NCI-H510A (cell line): ENCODE measurements around the gene NOTCH4.
A peak's percentile ranks its signal among the peaks of the same experiment; 100 is the strongest.

Source experiments
- DNase-seq: peaks from one replicate; lab custom pipeline; 2025; lab: John Stamatoyannopoulos, UW

The NOTCH4 gene

GRCh38 chr6:32163559-32164258 is 60.2 kb downstream of the NOTCH4 start:
- no peak for DNase-seq

GRCh38 chr6:32158052-32158451 is 65.8 kb downstream of the NOTCH4 start:
- no peak for DNase-seq

GRCh38 chr6:32156891-32157290 is 67.0 kb downstream of the NOTCH4 start:
- no peak for DNase-seq

DNA sequence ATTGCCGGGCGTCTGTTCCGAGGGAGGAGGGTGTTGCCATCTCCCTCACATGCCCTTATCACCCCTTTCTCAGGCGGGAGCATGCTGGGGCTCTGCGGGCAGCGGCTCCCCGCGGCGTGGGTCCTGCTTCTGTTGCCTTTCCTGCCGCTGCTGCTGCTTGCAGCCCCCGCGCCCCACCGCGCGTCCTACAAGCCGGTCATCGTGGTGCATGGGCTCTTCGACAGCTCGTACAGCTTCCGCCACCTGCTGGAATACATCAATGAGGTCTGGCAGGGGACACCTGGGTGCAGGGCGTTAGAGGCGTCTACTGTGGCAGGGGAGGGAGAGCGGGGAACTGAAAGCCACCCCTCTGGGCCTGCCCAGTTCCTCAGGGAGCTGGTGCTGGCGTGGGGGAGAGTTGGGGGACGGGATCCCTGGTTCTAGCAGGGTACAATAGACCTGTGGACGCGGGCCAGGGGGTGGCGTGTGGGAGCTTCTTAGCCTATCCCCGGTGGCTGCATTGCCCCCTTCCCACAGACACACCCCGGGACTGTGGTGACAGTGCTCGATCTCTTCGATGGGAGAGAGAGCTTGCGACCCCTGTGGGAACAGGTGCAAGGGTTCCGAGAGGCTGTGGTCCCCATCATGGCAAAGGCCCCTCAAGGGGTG is 69.2 kb downstream of the NOTCH4 start:
- DNase-seq, result peak; percentile 79

DNA sequence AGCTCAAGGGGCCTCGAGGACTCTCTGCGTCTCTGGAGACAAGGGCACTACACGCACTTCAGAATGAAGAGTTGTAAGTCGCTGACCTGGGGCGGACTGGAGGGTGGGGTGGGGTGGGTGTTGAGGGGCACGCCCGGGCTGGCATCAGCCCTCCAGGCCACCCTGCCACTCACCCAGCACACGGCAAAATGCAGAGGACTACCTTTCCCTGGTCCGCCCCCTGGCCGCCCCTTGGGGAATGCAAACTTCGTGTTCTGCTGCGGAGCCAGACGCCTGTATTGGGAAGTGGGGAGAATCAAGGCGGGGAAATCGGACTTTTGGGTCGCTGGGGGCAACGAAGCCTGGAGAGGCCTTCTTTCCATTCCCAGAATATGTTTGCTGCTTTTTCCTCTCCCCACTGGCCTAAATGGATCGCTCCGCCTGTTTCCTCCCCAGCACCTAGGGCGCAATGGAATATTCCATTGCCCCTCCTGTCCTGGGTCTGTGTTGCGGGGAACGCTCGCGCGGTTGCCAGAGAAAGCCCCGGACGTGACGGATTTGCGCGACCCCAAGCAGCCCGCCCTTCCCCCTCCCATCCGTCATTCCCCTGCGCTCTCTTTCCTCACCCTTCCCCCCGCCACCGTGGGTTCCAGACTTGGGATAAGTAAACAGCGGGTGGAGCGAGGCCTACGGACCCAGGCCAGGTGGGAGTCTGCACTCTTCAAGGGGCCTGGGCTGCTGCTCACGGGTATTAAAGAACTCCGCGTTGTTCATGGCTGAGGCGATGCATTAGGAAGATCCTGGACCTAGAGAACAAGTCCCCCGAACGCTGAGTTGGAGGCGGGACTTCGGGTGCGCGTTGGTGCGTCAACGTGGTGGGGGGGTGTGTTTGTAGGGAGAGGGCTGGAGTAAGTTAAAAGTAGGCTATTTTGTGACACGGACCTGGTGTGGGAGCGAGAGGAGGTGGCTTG is 70.0 kb downstream of the NOTCH4 start, which contains the start of gene PPT2:
TSS of gene PPT2 (plus strand) at position 578 of the 950 bp plus-strand sequence. CDS start 454 bp downstream, outside the sequence.
- peak; percentile 78 for DNase-seq

DNA sequence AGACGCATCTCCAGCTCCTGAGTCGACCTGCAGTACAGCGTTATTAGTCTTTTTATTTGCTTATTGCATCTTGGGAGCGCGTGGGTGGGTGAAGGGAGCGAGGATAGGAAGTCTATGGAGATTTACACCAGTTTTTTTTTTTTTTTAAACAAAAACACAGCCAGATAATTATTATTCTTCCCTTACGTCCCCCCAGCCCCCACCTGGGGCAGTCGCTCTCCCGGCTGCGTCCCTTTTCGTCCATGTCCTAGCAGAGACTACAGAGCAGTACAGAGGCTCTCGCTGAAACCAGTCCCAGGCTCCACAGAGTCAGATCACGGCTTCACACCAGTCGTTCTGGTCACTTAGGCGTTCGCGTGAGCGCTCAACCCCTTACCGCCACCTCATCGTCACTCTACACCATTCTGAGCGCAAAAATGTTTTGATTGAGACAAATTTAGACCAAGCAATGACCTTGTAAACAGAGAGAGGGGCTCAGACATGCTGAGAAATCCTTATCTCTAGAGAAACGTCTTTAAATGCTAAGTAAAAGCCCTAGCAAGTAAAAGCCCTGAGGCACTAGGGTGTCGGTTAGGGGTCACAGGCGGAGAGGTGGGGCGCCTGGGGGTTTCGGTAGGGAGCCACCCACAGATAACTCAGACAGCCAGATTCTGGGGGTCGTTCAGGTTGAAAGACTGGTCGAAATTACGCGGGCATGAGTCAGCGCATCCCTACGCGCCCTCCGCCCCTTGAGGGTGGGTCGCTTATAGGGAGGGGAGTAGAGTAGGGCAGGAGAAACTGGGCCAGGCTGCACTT is 70.9 kb downstream of the NOTCH4 start:
- DNase-seq, result no peak

- DNase-seq, result no peak
Observed at GRCh38 chr6:32151863-32152768, 71.8 kb downstream of the NOTCH4 start, which contains the start of gene PRRT1. TSS of gene PRRT1 (minus strand) at chr6:32151939. CDS start at chr6:32151827, 112 bp downstream.

GRCh38 chr6:32151181-32151862 is 72.5 kb downstream of the NOTCH4 start:
- DNase-seq, result no peak

DNA sequence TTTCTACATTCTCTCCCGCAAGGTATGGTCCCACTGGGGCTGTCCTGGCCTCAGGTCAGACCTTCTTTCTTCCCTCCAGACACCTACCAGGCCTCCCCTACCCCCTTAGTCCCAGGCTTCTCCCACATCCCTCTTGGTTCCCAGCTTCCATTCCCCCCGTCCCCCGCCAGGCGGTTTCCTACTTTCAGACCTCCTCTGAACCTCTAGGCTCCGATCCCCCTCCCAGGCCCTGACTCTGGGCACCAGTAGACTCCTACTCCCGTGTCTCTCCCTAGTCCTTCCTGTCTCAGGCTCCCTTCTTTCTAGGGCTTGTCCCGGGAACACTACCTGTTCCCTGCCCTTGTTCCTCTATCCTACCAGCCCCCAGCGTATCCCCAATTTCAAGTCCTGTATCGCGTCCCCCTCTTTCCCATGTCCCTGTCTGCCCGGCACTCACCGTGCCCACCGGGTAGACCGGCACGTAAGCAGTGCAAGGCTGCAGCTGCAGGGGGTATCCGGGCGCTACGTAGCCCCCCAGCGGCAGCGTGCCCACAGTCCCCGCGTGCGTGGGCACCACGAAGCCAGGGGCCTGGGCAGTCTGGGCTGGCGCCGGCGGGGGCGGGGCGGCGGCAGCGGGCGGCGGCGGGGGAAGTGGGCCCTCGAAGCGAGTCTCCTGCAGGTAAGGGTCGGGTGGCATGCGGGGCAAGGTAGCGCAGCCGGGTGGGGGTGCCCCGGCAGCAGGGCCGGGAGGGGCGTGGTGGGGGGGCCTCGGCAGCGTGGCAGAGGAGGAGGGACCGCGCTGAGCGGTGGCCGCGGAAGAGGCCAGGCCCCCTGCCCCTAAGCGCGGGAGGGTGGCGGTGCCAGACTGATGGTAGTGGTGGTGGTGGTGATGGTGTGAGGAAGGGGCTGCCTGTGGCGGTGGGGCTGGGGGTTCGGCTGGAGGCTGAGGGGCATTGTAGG is 73.7 kb downstream of the NOTCH4 start:
- no peak for DNase-seq

DNA sequence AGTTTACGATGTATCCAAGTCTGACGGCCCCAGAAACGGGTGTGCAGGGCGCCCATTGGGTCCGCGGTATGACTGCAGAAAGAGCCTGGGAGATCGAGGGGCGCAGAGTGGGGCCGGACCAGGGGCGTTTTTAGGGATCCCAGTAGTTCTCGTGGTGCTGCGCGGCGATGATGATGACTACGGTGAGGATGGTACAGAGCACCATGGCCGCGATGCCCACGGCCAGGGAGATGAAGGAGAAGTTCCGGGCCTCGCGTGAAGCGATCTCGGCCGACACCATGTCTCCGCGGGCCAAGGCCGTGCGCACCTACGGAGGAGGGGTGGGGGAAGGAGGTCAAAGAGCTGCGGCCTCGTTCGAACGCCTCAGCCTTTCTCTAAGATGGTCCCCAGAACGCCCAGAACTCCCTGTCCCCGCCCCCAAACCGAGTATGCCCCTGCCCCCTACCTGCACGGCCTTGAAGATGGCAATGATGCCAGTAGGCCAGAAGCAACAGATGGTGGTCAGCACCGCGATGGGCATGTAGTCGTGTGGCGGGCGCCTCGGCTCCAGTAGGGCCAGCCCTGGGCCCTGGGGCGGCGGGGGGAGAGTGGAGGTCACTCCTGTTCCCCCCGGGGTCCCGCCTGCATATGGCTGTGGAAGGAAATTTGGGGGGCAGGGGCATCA is 74.6 kb downstream of the NOTCH4 start:
- no peak for DNase-seq

GRCh38 chr6:32148289-32149091 is 75.4 kb downstream of the NOTCH4 start:
- no peak for DNase-seq

DNA sequence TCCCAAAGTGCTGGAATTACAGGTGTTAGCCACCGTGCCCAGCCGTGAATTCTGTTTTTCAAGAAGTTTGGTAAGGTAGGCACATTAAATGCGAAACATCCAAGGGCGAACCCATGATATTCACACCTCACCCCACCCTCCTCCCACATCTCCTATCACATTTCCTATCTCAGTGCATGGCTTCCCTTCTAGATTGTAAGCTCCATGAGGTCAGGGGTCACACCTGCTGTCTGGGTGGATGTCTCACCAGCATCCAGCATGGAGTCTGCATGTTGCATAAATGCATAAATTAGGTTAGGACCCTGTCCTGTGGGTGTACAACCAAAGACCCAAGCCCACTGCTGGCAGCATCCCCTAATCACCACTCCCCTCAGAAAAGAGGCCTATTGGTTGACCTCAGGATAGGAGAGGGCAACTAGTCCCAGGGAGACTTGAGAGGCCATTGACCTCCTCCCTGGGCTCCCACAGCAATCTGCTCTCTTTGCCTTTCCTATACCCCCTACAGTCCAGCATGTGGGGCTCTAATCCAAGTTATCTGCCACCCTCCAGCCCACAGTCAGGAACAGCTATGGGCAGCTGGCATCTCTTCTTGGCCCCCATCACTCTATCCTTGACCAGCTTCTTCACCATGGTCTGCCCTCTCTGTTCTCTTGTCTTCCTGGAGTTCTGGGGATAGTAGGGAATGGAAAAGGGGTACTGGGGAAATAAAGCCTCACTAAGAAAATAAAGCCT is 76.3 kb downstream of the NOTCH4 start:
- DNase-seq, result no peak

DNA sequence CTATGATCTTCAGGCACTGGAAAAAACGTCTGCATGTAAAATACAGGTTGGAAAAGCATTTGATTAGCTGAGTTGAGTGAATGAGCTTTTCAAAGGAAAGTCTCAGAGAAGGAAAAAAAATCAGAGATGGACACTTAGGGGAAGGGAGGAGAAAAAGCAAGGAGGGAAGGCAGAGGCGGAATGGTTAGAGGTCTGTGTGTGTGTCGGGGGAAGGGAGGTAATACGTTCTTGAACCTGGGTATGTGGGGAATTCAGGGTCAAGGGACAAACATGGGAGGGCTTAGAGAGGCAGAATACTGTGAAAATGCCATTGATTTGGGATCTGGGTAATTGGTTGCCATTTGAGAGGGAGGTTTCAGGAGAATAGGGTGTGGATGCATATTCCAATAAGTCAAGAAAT is 77.2 kb downstream of the NOTCH4 start:
- DNase-seq, result no peak

- no peak for DNase-seq
Observed at GRCh38 chr6:32146287-32146686, 77.6 kb downstream of the NOTCH4 start.
